M059J (cell line): ENCODE results near the gene FBLN1. TPM values are rescaled to one million over a fixed set of nuclear protein-coding genes. Genes with fewer than 3 reads are reported as not detected.
"Not testable (repeated sequence)": the region's sequence is repeated elsewhere in the genome, so short reads cannot be mapped to it uniquely, and the experiment has no call there.

Source experiments
- DNase-seq: peaks from one replicate; pipeline ENCODE4 v3.0.0-alpha.2; 2012; ENCODE audit warnings: low read depth
- total RNA-seq: library from RNA; depleted of rRNA; stranded (reverse); fragments of >200 nt; shearing (Covaris generic); gene quantifications from 2 replicates; pipeline ENCODE4 v1.2.3, GENCODE V29; 2014

Gene FBLN1
- total RNA-seq, 1 experiment from 2014 or later, result 34.9 TPM

GRCh38 chr22:45585946-45586540, 83.4 kb downstream of the FBLN1 start:
- no peak for DNase-seq

- no peak for DNase-seq
These were observed 84.1 kb downstream of the FBLN1 start for GRCh38 chr22:45586651-45587405.

- peak; percentile 70 for DNase-seq
These were observed 85.2 kb downstream of the FBLN1 start for GRCh38 chr22:45587638-45588505.

GRCh38 chr22:45589556-45589955, 86.9 kb downstream of the FBLN1 start:
- DNase-seq, result no peak

- DNase-seq, result no peak
These were observed 87.6 kb downstream of the FBLN1 start for GRCh38 chr22:45590262-45590661.

- not testable (repeated sequence) for DNase-seq
These were observed 89.0 kb downstream of the FBLN1 start for GRCh38 chr22:45591633-45592213.

- DNase-seq, result no peak
These were observed 91.6 kb downstream of the FBLN1 start for GRCh38 chr22:45594123-45594941.

- no peak for DNase-seq
These were observed 94.9 kb downstream of the FBLN1 start for GRCh38 chr22:45597460-45598192.

GRCh38 chr22:45598596-45599217, 96.0 kb downstream of the FBLN1 start:
- no peak for DNase-seq

- DNase-seq, result no peak
These were observed 97.3 kb downstream of the FBLN1 start for GRCh38 chr22:45599836-45600577.

- peak; percentile 40 for DNase-seq
These were observed 98.4 kb downstream of the FBLN1 start for GRCh38 chr22:45600790-45601730.

- no peak for DNase-seq
These were observed 99.5 kb downstream of the FBLN1 start for GRCh38 chr22:45602004-45602733.

GRCh38 chr22:45602824-45603595, 100.3 kb downstream of the FBLN1 start:
- DNase-seq, result peak; percentile 46

- no peak for DNase-seq
These were observed 100.9 kb downstream of the FBLN1 start for GRCh38 chr22:45603619-45604018.

GRCh38 chr22:45608045-45608444, 105.4 kb downstream of the FBLN1 start:
- DNase-seq, result peak; percentile 34

- DNase-seq, result peak; percentile 96
These were observed 106.1 kb downstream of the FBLN1 start for GRCh38 chr22:45608763-45609180.

GRCh38 chr22:45612451-45612901, 109.8 kb downstream of the FBLN1 start:
- DNase-seq, result peak; percentile 93
